HepG2 (cell line): Measurements from ENCODE around the gene SPTAN1. TPM values are rescaled to one million over a fixed set of nuclear protein-coding genes. Genes with fewer than 3 reads are reported as not detected.

Source experiments
- ATF7-NPFF ChIP-seq: sonication (generic); formaldehyde crosslinking; IDR thresholded peaks from 2 replicates; pipeline ENCODE4 v1.8.1; 2023; ENCODE audit warnings: mild to moderate bottlenecking, low read depth, missing genetic modification reagents, moderate library complexity
- ATM ChIP-seq: fragments of 450-650 bp; IDR thresholded peaks from 2 replicates; pipeline ENCODE4 v1.7.1; 2017; ENCODE audit warnings: mild to moderate bottlenecking, borderline replicate concordance
- E2F1 ChIP-seq: sonication (generic); formaldehyde crosslinking; IDR thresholded peaks from 2 replicates; pipeline ENCODE4 v1.5.0; 2020; ENCODE audit warnings: missing genetic modification reagents
- ELK4 ChIP-seq: sonication (generic); formaldehyde crosslinking; IDR thresholded peaks from 2 replicates; pipeline ENCODE4 v1.9.0; 2021; ENCODE audit warnings: missing genetic modification reagents, borderline replicate concordance
- ETV5 ChIP-seq: IDR thresholded peaks from 2 replicates; pipeline ENCODE4 v1.6.1; 2018; ENCODE audit warnings: missing biosample characterization, missing genetic modification reagents, inconsistent platforms, borderline replicate concordance
- HOXA7 ChIP-seq: sonication (generic); formaldehyde crosslinking; IDR thresholded peaks from 2 replicates; pipeline ENCODE4 v1.8.1; 2022; ENCODE audit warnings: mild to moderate bottlenecking, missing genetic modification reagents, moderate library complexity
- IRF1 ChIP-seq: sonication (generic); formaldehyde crosslinking; IDR thresholded peaks from 2 replicates; pipeline ENCODE4 v1.4.0; 2020; ENCODE audit warnings: low read depth, mild to moderate bottlenecking, missing genetic modification reagents
- MAX ChIP-seq: IDR thresholded peaks from 2 replicates; pipeline ENCODE4 v1.6.1; 2012; ENCODE audit warnings: inconsistent platforms
- NCOA1 ChIP-seq: sonication (generic); formaldehyde crosslinking; IDR thresholded peaks from 2 replicates; pipeline ENCODE4 v1.9.0; 2021; ENCODE audit warnings: missing genetic modification reagents
- NFE2 ChIP-seq: sonication (generic); formaldehyde crosslinking; IDR thresholded peaks from 2 replicates; pipeline ENCODE4 v1.4.0; 2020; ENCODE audit warnings: missing genetic modification reagents
- PREB ChIP-seq: sonication (generic); formaldehyde crosslinking; IDR thresholded peaks from 2 replicates; pipeline ENCODE4 v1.4.0; 2020; ENCODE audit warnings: missing genetic modification reagents
- REST ChIP-seq, 2 experiments: IDR thresholded peaks; 2 replicates each; pipeline ENCODE4 v1.6.1; 2011 to 2012; ENCODE audit warnings: low read length in 2 of 2, borderline replicate concordance in 1 of 2, low read depth in 1 of 2, mild to moderate bottlenecking in 1 of 2, moderate library complexity in 1 of 2
- STAG1 ChIP-seq: sonication (generic); formaldehyde crosslinking; IDR thresholded peaks from 2 replicates; pipeline ENCODE4 v1.4.0; 2020; ENCODE audit warnings: missing genetic modification reagents
- ZFP41 ChIP-seq: sonication (generic); formaldehyde crosslinking; IDR thresholded peaks from 2 replicates; pipeline ENCODE4 v1.4.0; 2020; ENCODE audit warnings: mild to moderate bottlenecking, missing genetic modification reagents, borderline replicate concordance
- ZMYM2 ChIP-seq: sonication (generic); formaldehyde crosslinking; IDR thresholded peaks from 2 replicates; pipeline ENCODE4 v1.8.0; 2022; ENCODE audit warnings: mild to moderate bottlenecking, missing genetic modification reagents
- ZNF598 ChIP-seq: sonication (generic); formaldehyde crosslinking; IDR thresholded peaks from 2 replicates; pipeline ENCODE4 v1.5.1; 2020; ENCODE audit warnings: mild to moderate bottlenecking, missing genetic modification reagents, borderline replicate concordance
- ZNF891 ChIP-seq: sonication (generic); formaldehyde crosslinking; IDR thresholded peaks from 2 replicates; pipeline ENCODE4 v1.5.0; 2020; ENCODE audit warnings: mild to moderate bottlenecking, missing genetic modification reagents
- ZSCAN12 ChIP-seq: sonication (generic); formaldehyde crosslinking; IDR thresholded peaks from 2 replicates; pipeline ENCODE4 v1.9.0; 2021; ENCODE audit warnings: mild to moderate bottlenecking, missing genetic modification reagents
- ZSCAN21 ChIP-seq: sonication (generic); formaldehyde crosslinking; IDR thresholded peaks from 2 replicates; pipeline ENCODE4 v1.8.0; 2022; ENCODE audit warnings: mild to moderate bottlenecking, missing genetic modification reagents, moderate library complexity, borderline replicate concordance
- polyA plus RNA-seq, 8 experiments: library from polyadenylated mRNA; depleted of rRNA in 3 of 8; stranded (reverse) in 7 of 8; unstranded in 1 of 8; fragments of >200 nt; fragmentation: Illumina TruSeq in 4 of 8; extraction: Trizol in 4 of 8; gene quantifications; 2 replicates each; pipeline versions ENCODE4 v1.2.1 to v1.2.3, GENCODE V29; 2011 to 2016; ENCODE audit warnings: low read depth in 4 of 8, missing spikeins in 1 of 8, mixed read lengths in 1 of 8; ENCODE audit not compliant: insufficient read depth in 1 of 8
- total RNA-seq, 5 experiments: library from RNA; depleted of rRNA; stranded (reverse); fragments of >200 nt; fragmentation: Illumina TruSeq; extraction: Trizol; gene quantifications; 2 replicates each; pipeline ENCODE4 v1.2.3, GENCODE V29; 2016; ENCODE audit warnings: low read depth in 1 of 5

Gene SPTAN1
- total and polyA plus RNA-seq, 2 of the 13 experiments (the other 11 are each of a cell fraction or from before 2014, with no cell fraction given): 106 to 111 TPM

- TF ChIP-seq E2F1 (CRISPR knock-in tag): peak; percentile 96
- TF ChIP-seq ZNF891 (CRISPR knock-in tag): no peak; the same call in 1 of the 2 replicates
- 0 out of 4 replicates have a peak, but pooled peaks of 1 of the 2 experiments have one; percentile 40 for TF ChIP-seq REST (IDR thresholded peaks at IDR 0.05; ENCODE audit: borderline replicate concordance in 1 of 2, low read depth in 1 of 2, low read length in 2 of 2)
- TF ChIP-seq STAG1 (CRISPR knock-in tag): no peak
- TF ChIP-seq ZMYM2 (CRISPR knock-in tag): no peak
- no peak for TF ChIP-seq NCOA1 (CRISPR knock-in tag)
- TF ChIP-seq ZSCAN12 (CRISPR knock-in tag): no peak
- TF ChIP-seq ATM: no peak
- 0 out of 2 replicates have a peak, but pooled peaks have one; percentile 72 for TF ChIP-seq IRF1 (CRISPR knock-in tag)
- TF ChIP-seq ELK4 (CRISPR knock-in tag): peak; percentile 20; the same call in 1 of the 2 replicates
- peak; percentile 81 for TF ChIP-seq MAX
- peak; percentile 68; the same call in 1 of the 2 replicates for TF ChIP-seq ZNF598 (CRISPR knock-in tag)
- no peak for TF ChIP-seq HOXA7
- TF ChIP-seq ETV5: peak; percentile 76; the same call in 1 of the 2 replicates
- peak; percentile 55; the same call in 1 of the 2 replicates for TF ChIP-seq ZFP41
- TF ChIP-seq ATF7-NPFF (CRISPR knock-in tag): peak; percentile 69; the same call in 1 of the 2 replicates
- no peak for TF ChIP-seq PREB (CRISPR knock-in tag)
- peak; percentile 86 for TF ChIP-seq ZSCAN21 (CRISPR knock-in tag)
- TF ChIP-seq NFE2 (CRISPR knock-in tag): no peak
These were observed 104.3 kb downstream of the SPTAN1 start, which contains the start of gene DYNC2I2 (continued) for GRCh38 chr9:128656416-128657343.
